Endodermal cell (in vitro differentiated cells): ENCODE data around the gene WSB1. TPM values are rescaled to one million over a fixed set of nuclear protein-coding genes. Genes with fewer than 3 reads are reported as not detected.

Experiments
- DNase-seq: peaks from one replicate; pipeline ENCODE4 v3.0.0-alpha.2; 2017
- H3K27ac ChIP-seq: 2 replicates; pipeline ENCODE4 v1.5.1; 2013; ENCODE audit warnings: mild to moderate bottlenecking, low read depth, low read length, moderate library complexity
- H3K27me3 ChIP-seq: 2 replicates; pipeline ENCODE4 v1.6.1; 2013; ENCODE audit warnings: mild to moderate bottlenecking, low read length, moderate library complexity; ENCODE audit not compliant: insufficient read depth, control insufficient read depth, poor library complexity, severe bottlenecking
- H3K36me3 ChIP-seq: 2 replicates; pipeline ENCODE4 v1.7.0; 2013; ENCODE audit warnings: mild to moderate bottlenecking, low read length, moderate library complexity; ENCODE audit not compliant: control insufficient read depth, insufficient read depth
- H3K4me1 ChIP-seq: one replicate; pipeline ENCODE4 v1.7.0; 2013; ENCODE audit warnings: low read length; ENCODE audit not compliant: control insufficient read depth, insufficient read depth
- H3K4me3 ChIP-seq: 2 replicates; pipeline ENCODE4 v1.5.1; 2013; ENCODE audit warnings: mild to moderate bottlenecking, low read length, moderate library complexity
- H3K9ac ChIP-seq: 2 replicates; pipeline ENCODE4 v1.6.1; 2013; ENCODE audit warnings: mild to moderate bottlenecking, low read length, moderate library complexity; ENCODE audit not compliant: poor library complexity, severe bottlenecking; ENCODE audit errors: extremely low read depth
- H3K9me3 ChIP-seq: 2 replicates; pipeline ENCODE4 v1.6.1; 2013; ENCODE audit warnings: mild to moderate bottlenecking, low read length, moderate library complexity; ENCODE audit not compliant: control insufficient read depth
- H3K27ac Mint-ChIP-seq: 2 replicates; pipeline ENCODE4 v1.8.0; 2020; ENCODE audit warnings: mixed read lengths
- H3K27me3 Mint-ChIP-seq: 2 replicates; pipeline ENCODE4 v1.8.0; 2021; ENCODE audit warnings: mild to moderate bottlenecking, mixed read lengths; ENCODE audit not compliant: insufficient read depth
- H3K36me3 Mint-ChIP-seq: 2 replicates; pipeline ENCODE4 v1.8.0; 2020; ENCODE audit warnings: low read depth, mixed read lengths
- H3K4me1 Mint-ChIP-seq: 2 replicates; pipeline ENCODE4 v1.8.0; 2020; ENCODE audit warnings: mixed read lengths
- H3K4me3 Mint-ChIP-seq: 2 replicates; pipeline ENCODE4 v1.8.0; 2020; ENCODE audit warnings: mild to moderate bottlenecking, moderate library complexity, mixed read lengths
- H3K9me3 Mint-ChIP-seq: 2 replicates; pipeline ENCODE4 v1.8.0; 2020; ENCODE audit warnings: mild to moderate bottlenecking, mixed read lengths
- CTCF ChIP-seq: fragments of 200-600 bp; sonication (generic); conservative IDR thresholded peaks from 2 replicates; pipeline ENCODE4 v1.5.0; 2021; ENCODE audit warnings: antibody characterized with exemption, mild to moderate bottlenecking
- WGBS, 2 experiments: methylation state at CpG; one replicate each; pipeline versions ENCODE4 v1.1.5 to v1.1.7; 2013; ENCODE audit warnings: missing lambda C conversion rate in 2 of 2, mixed read lengths in 1 of 2; ENCODE audit not compliant: insufficient coverage in 1 of 2, insufficient read length in 1 of 2; 5-methylcytosine and 5-hydroxymethylcytosine counted together
- total RNA-seq, 2 donors: library from RNA; stranded (reverse); fragmentation: NEBNext Ultra II Directional in 1 of 2; extraction: Animal tissue kit (Norgen Biotek cat#: 25700) in 1 of 2; gene quantifications; 2 replicates in 1 of 2; 3 replicates in 1 of 2; pipeline ENCODE4 v1.2.1, GENCODE V29; 2021

Gene WSB1
- total RNA-seq, 2 donors from 2014 or later, result 236 to 270 TPM

DNA sequence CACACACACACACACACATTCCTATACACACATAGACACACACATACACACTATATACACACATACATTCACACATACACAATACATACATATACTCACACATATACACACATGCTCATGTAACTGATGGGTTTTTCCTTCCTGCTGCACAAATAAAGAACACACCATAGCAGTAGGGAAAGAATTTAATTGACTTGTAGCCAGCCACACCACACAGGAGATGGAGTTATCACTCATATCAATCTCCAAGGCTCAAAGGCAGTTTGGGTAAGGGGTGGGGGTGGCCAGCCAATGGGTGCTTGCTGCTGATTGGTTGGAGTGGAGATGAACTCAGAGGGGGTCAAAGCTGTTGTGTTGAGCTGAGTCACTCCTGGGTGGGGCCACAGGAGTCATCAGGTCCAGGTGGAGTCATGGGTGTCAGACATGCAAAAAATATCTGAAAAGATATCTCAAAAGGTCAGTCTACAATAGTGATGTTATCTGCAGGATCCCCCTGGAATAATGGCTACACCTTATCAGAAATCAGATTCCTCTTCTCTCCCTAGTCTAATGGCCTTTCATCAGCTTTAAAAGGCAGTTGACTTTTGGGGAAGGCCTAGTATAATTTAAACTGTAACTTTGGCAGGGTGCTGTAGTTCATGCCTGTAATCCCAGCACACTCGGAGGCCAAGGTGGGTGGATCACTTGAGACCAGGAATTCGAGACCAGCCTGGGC is 46.1 kb downstream of the WSB1 start:
- H3K27ac Mint-ChIP-seq, result peak overlapping the region; percentile 9
- H3K27me3 ChIP-seq, result no peaks in the 10 kb centered on the region
- peaks cover 11% of the 10 kb centered on the region for H3K9me3 ChIP-seq
- DNase-seq, result peak; percentile 92
- H3K4me3 ChIP-seq, result peak overlapping the region; percentile 16
- H3K4me1 ChIP-seq, result peaks cover 6% of the 10 kb centered on the region
- peaks cover 55% of the 10 kb centered on the region for H3K4me1 Mint-ChIP-seq
- H3K9ac ChIP-seq, result no peak overlapping the region
- no peak overlapping the region for H3K27ac ChIP-seq
- H3K36me3 ChIP-seq, result no peaks in the 10 kb centered on the region
- TF ChIP-seq CTCF, result no peak
- 58 to 86% methylated on average over 2 of the region's 2 CpGs for WGBS, 2 experiments
- H3K4me3 Mint-ChIP-seq, result no peak overlapping the region
- no peaks in the 10 kb centered on the region for H3K36me3 Mint-ChIP-seq
- H3K9me3 Mint-ChIP-seq, result peaks cover 4% of the 10 kb centered on the region
- no peaks in the 10 kb centered on the region for H3K27me3 Mint-ChIP-seq

GRCh38 chr17:27340575-27340974 is 46.7 kb downstream of the WSB1 start:
- Histone ChIP-seq H3K4me1 (peaks cover 6% of the 10 kb centered on the region), H3K9me3 (peaks cover 11% of the 10 kb centered on the region), H3K9ac (no peak overlapping the region), H3K4me3 (no peak overlapping the region), H3K36me3 (no peaks in the 10 kb centered on the region), H3K27me3 (no peaks in the 10 kb centered on the region), H3K27ac (no peak overlapping the region)
- Mint-ChIP-seq H3K36me3 (no peaks in the 10 kb centered on the region), H3K9me3 (peaks cover 4% of the 10 kb centered on the region), H3K27ac (peak overlapping the region; percentile 72), H3K4me3 (no peak overlapping the region), H3K27me3 (no peaks in the 10 kb centered on the region), H3K4me1 (peaks cover 55% of the 10 kb centered on the region)
- 85 to 93% methylated on average over 3 to 4 of the region's 7 CpGs for WGBS, 2 experiments
- TF ChIP-seq CTCF, result no peak
- DNase-seq, result no peak

DNA sequence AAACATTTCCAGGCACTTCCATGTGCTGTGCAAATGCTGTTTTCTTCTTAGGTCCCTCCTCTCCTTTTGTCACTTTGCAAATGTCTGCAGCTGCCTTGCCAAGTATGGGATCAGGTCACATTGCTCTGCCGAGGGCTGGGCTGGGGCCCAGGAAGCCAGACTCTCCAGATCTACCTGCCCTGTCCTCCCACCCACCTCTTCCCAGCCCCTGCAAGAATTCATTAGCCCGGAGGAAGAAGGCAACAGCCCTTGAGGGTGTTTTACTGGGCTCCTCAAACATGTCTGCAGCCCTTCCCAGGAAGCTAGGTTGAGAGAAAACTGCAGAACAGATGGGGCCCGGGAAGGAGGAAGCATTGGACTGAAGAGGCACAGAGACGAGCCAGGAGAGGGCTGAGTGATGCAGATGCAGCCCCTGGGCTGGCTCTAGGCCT is 47.1 kb downstream of the WSB1 start:
- Histone ChIP-seq H3K9me3 (peaks cover 11% of the 10 kb centered on the region), H3K27ac (no peak overlapping the region), H3K27me3 (no peaks in the 10 kb centered on the region), H3K36me3 (no peaks in the 10 kb centered on the region), H3K4me1 (peaks cover 6% of the 10 kb centered on the region), H3K4me3 (no peak overlapping the region), H3K9ac (no peak overlapping the region)
- TF ChIP-seq CTCF, result no peak
- H3K27me3 Mint-ChIP-seq, result no peaks in the 10 kb centered on the region
- peaks cover 55% of the 10 kb centered on the region for H3K4me1 Mint-ChIP-seq
- H3K4me3 Mint-ChIP-seq, result no peak overlapping the region
- no peaks in the 10 kb centered on the region for H3K36me3 Mint-ChIP-seq
- peak overlapping the region; percentile 72 for H3K27ac Mint-ChIP-seq
- peaks cover 4% of the 10 kb centered on the region for H3K9me3 Mint-ChIP-seq
- peak; percentile 71 for DNase-seq
- 70% methylated on average over 3 to 4 of the region's 4 CpGs for WGBS, 2 experiments
